Colon (tissue), 2 donors: ENCODE measurements around the gene ADAP2.
"Not testable (repeated sequence)": the region's sequence is repeated elsewhere in the genome, so short reads cannot be mapped to it uniquely, and the experiment has no call there.

ENCODE experiments used
- FAIRE-seq: peaks from 2 replicates; lab custom pipeline; 2012; peaks lifted over from hg19 to GRCh38; lab: Jason Lieb, UNC
- donor health status: control.
- donor health status: control.

The ADAP2 gene

GRCh38 chr17:30921544-30922196, at the start of gene ADAP2:
Gene ADAP2, plus strand, starts transcription at chr17:30921945. Its CDS starts 70 bp downstream, at chr17:30922015.
- no peak for FAIRE-seq

DNA sequence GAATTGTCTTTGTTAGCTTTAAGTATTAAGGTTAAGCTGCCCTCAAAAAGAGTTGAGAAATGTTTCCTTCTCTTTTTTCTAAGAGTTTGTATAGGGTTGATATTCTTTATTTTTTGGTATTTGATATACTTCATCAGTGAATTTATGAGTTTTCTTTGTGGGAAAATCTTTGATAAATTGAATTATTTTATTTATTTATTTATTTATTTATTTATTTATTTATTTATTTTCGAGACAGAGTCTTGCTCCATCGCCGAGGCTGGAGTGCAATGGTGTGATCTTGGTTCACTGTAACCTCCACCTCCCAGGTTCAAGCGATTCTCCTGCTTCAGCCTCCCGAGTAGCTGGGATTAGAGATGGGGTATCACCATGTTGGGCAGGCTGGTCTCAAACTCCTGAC, 35.6 kb upstream of the ADAP2 start:
- no peak for FAIRE-seq

GRCh38 chr17:30894236-30894635, 27.5 kb upstream of the ADAP2 start:
- no peak for FAIRE-seq

DNA sequence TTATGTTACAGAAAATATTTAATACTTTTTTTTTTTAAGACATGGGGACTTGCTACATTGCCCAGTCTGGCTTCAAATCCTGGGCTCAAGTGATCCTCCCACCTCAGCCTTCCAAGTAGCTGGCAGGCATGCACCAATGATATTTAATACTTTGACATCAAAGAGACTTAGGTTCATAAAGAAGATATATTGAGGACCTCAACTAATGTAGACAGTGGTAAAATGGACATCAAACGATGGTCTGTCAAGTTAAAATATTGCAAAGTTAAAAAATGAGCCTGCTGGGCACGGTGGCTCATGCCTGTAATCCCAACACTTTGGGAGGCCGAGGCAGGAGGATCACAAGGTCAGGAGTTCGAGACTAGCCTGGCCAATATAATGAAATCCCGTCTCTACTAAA, 24.4 kb upstream of the ADAP2 start:
- no peak for FAIRE-seq

GRCh38 chr17:30905742-30906100, 16.0 kb upstream of the ADAP2 start:
- FAIRE-seq = no peak

DNA sequence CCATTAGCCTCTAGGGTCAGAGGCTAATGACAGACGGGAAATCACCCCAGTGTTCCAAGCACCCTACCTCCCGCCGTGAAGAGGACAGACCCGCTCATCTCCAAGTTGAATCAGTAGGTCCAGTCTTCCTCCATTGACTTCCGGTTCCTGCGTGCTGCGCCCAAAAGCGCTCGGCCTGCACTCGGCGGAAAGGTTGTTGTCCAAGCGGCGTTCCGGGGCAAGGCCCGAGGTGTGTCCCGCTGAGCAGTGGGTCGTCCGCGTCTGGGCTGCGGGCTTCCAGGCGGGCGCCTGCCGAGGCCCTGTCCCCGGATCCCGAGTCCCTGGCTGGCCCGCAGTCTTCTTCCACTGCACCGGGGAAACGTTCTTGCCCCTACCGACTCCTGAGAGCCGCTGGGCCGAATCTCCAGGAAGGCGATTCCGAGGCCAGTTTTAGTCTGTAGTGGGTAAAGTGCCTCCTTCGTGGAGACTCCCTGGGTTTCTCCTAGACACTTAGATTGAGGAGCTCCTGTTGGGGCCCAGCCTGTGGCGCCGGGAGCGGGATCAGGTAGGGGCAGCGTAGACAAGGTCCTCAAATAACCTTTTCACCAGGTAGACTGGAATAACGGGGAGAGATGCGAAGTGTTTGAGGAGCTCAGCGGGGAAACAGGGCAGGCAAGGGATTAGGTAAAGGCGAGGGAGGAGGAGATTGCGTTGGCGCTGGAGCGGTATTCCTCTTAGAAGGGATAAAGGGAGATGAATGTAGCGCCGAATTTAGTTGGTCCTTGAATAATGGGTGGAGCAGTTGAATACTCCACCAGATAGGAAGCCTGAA, 15.4 kb upstream of the ADAP2 start, which contains the start of gene TEFM:
TSS of gene TEFM (minus strand) at position 138 of the 811 bp plus-strand sequence. CDS start at position 98, 40 bp downstream.
- no peak for FAIRE-seq

DNA sequence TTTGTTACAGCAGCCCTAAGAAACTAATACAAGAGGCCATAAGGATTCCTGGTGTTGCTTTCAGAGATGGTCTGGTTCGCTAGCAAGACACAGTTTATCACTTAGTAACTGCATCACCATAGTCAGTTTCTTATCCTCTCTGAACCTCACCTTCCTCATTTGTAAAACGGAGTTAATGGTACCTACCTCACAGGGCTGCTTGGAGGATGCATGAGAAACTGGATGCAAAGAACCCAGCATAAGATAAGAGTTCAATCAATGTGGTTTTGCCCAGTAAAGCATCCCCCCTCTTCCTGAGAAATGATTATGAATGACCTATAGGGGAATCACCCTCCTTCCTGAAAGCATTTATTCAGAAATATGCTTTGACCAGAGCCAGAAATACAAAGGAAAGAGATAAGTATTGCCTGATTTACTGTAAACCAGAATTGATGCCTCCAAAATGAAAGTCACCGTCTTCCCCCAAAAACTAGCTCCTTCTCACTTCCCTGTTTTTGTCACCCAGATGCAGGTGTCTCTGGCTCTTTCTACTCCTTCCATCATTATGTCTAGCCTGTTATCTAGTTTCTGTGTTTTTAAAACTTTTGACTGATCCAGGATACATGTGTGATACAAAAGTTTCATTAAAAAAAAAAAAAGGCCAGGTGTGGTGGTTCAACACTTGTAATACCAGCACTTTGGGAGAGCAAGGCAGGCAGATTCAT, 12.9 kb upstream of the ADAP2 start:
- no peak for FAIRE-seq

DNA sequence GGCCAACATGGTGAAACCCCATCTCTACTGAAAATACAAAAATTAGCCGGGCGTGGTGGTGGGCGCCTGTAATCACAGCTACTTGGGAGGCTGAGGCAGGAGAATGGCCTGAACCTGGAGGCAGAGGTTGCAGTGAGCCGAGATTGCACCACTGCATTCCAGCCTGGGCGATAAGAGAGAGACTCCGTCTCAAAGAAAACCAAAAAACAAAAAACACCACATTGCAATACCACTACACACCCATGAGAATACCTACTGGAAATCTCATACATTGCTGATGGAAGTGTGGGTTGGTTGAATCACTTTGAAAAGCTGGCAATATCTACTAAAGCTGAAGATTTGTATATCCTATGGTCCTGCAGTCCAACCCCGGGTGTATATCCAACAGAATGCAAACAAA, 11.6 kb upstream of the ADAP2 start:
- FAIRE-seq = not testable (repeated sequence)

DNA sequence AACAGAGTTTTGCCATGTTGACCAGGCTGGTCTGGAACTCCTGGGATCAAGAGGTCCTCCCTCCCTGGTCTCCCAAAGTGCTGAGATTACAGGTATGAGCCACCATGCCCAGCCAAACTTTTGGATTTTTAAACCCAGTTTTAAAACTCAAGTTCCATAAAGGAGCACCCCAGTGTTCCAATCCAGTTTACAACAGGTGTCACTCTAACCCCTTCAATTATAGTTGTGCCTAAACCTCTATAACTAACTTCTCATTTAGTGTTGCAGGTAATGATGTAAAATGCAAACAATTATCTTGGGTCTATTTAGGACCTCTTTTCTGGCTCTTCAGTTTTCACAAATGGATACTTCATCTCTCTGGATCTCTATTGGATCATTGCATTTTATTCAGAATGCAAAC, 7.8 kb upstream of the ADAP2 start:
- no peak for FAIRE-seq

GRCh38 chr17:30915833-30916611, 5.7 kb upstream of the ADAP2 start:
- no peak for FAIRE-seq

DNA sequence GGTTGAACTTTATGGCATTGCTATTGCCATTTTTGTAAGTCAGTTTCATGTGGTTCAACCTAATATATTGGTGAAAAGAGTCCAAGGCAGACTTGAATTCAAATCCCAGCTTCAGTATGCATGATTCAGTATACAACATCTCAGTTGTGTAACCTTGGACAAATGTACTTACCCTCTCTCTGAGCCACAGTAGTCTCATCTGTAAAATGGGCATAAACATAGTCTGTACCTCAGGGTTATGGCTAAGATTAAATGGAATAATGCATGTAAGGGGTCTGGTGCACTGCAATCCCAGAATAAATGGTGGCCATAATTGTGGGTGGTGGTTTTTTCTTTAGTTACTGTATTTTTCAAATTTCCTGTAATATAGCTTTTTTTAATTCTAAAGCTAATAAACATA, 4.7 kb upstream of the ADAP2 start:
- no peak for FAIRE-seq

GRCh38 chr17:30920282-30920681, 1.5 kb upstream of the ADAP2 start:
- FAIRE-seq = no peak

GRCh38 chr17:30920683-30921543, 832 bp upstream of the ADAP2 start:
- FAIRE-seq = no peak

DNA sequence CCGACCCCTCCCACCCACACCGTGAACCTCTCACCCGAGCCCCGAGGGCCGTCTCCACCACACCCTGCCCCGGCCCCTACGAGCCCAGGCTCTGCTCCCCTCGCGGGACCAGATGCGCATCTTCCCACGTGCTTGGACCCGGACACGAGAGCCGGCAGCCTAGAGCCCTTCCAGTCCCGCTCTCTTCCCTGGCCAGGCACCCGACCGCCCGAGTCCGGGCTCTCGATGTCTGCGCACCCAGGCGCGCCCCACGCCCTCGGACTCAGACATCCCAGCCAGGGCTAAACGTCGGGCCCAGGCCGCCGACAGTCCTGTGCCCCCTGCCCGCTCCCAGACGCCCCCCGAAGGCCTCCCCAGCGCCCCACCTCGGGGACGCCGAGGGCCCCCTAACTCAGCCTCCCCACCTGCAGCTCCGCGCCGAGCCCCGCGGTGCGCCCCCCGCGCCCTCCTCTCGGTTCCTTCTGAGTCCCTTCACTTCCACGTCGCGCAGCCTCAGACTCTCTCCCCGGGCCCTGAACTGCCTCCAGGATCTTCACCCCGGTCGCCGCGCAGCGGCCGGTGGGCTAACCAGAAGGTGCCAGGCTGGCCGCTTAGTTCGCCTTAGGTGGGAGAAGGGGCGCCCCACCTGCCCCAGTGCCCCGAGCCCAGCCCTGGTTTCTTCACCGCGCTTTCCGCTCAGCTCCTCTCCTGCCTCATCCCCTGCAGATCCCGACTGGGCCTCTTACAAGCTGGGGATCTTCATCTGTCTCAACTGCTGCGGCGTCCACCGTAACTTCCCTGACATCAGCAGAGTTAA, 688 bp downstream of the ADAP2 start:
- FAIRE-seq = no peak

- no peak for FAIRE-seq
These were observed 2.6 kb downstream of the ADAP2 start for GRCh38 chr17:30924341-30924740.

DNA sequence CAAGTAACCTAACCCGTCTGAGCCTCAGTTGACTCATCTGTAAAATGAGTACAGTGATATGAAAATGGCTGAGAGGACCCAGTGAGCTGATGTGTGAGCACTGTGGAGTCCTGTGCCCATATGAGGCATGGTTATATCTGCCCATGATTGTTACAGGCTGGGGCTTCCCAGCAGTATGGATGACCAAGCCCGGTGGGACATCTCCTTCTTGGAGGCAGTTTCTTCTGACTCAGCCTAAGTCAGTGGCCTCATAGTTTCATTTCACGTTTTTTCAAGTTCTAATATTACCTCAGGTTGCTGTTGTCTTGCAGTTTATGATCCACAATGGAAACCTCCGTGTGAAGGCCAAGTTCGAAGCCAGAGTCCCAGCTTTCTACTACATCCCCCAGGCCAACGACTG, 4.8 kb downstream of the ADAP2 start:
- no peak for FAIRE-seq

DNA sequence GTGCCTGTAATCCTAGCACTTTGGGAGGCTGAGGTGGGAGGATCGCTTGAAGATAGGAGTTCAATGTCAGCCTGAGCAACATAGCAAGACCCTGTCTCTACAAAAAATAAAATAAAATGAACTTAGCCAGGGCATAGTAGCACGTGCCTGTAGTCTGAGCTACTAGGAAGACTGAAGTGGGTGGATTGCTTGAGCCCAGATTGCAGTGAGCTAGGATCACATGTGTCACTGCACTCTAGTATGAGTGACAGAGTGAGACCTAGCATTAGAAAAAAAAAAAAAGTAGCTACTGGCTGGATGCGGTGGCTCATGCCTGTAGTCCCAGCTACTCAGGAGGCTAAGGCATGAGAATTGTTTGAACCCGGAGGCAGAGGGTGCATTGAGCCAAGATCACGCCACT, 6.0 kb downstream of the ADAP2 start:
- FAIRE-seq = no peak

- FAIRE-seq = no peak
These were observed 6.8 kb downstream of the ADAP2 start for GRCh38 chr17:30928584-30928983.

GRCh38 chr17:30929081-30929633, 7.4 kb downstream of the ADAP2 start:
- no peak for FAIRE-seq

DNA sequence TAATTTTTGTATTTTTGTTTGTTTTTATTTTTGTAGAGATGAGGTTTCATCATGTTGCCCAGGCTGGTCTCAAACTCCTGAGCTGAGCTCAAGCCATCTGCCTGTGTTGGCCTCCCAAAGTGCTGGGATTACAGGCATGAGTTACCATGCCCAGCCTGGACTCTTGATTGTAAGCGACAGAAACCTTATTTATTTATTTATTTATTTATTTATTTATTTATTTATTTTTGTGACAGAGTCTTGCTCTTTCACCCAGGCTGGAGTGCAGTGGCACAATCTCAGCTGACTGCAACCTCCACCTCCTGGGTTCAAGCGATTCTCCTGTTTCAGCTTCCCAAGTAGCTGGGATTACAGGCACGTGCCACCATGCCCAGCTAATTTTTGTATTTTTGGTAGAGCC, 8.1 kb downstream of the ADAP2 start:
- FAIRE-seq = not testable (repeated sequence)
